Fibroblast of upper back skin (primary cell): ENCODE measurements around the gene ALK.

Source experiments
- DNase-seq: peaks from one replicate; pipeline ENCODE4 v3.0.0-alpha.2; 2013

The ALK gene

DNA sequence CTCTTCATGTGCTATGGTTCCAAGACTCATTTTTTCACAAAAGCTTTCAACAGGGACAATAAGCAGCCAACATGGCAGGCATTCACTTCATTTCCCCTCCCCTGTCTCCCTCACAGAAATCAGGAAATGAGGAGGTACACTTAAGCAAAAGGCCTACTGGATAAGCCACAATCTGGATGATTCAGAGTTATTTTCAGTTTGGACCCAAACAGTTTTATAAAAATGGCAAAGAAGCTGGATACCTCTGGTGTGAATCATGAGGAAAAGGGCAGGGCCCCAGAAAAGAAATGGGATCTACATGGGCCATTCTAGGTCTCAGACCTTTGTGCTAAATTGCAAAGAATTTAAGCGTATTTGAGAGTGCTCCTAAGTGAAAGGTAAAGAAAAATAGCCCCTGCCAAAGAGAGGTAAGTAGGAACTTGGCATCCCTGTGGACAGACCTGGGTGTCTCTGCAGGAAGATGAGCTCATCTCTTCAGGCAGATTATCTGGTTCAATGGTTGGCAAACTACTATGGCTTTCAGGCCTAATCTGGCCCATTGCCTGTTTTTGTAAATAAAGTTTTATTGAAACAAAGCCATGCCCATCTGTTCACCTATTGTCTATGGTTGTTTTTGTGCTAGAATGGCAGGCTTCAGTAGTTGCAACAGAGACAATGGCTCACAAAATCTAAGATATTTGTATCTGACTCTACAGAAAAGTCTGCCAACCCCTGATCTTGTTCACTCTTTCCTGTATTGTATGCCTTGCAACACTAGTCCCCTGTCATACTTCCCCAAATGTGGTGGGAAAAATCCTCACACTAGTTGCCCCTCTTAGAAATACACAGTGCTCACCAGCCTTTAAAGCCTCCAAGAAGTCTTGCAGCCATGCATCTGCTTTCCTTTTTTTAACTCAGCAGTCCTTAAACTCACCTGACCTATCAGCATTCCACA, 315.0 kb downstream of the ALK start:
- peak; percentile 96 for DNase-seq

DNA sequence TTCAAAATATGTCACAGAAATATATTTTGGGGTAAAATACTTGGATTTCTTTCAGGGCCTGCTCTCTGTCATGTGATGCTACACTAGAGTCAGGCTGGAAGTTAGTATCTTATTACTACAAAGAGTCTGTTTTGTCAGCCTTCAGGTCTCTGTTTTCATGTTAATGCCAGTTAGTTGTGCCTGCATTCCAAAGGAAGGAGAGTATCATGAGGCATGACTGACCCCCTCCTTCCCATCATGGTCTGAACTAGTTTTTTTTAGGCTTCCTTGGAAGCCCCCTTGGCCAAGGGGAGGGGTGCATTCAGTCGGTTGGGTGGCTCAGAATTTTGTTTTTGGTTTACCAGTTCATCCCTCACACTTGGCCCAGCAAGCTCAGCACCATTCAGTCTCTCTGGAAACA, 318.0 kb downstream of the ALK start:
- no peak for DNase-seq

GRCh38 chr2:29601872-29602271, 319.5 kb downstream of the ALK start:
- no peak for DNase-seq

DNA sequence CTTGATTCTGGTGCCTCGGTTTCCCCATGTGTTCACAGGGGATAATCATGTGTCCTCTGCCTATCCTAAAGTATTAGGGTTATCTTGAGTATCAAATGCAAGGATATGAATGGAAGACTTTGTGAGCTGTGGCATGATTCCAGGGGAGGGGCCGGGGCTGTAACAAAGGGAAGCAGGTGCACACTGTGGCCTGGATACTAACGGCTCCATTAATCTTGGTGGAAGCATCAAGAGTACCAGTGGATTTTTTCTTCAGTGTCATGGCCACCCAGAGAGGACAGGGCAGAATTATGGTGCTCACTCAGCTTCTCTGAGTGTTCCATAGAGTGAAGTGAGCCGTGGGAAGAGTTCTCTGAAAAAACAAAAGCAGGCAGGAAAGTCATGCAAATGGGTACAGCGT, 320.1 kb downstream of the ALK start:
- no peak for DNase-seq

- DNase-seq = no peak
These were observed 321.4 kb downstream of the ALK start for GRCh38 chr2:29599946-29600345.

DNA sequence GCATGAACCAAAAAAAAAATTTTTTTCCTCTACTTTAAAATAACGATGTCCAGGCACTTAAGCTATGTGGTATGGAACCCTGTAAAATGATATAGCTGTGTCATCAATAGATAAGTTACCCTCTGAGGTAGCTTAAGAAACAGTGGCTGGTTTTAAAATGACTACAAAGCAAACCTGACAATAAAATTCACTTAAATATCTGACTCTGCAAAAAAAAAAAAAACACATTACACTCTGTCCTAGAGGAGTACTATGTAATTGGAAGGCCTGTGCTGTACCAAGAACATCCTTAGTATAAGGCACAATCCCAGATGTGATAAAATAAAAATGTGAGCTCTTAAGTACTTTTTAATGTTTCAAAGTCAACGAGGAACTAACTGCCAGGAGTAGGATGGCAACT, 322.4 kb downstream of the ALK start:
- DNase-seq = no peak

DNA sequence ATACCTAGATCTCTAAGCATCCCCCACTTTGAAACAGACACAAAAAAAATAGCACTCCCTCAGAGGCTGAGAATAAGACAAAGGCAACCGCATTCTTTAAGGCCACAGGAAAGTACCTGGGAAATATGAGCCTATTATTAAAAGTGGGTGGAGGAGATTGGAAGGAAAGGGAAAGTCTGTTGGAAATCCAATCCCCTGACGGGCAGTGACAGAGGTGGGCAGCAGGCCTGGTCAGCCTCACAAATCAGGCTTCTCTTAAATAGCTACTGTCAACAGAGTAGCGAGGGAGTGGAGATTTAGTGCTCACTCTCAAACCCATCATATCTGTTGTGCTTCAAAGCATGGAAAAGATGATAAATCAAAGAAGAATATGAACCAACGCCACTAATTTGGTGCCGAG, 324.4 kb downstream of the ALK start:
- no peak for DNase-seq

DNA sequence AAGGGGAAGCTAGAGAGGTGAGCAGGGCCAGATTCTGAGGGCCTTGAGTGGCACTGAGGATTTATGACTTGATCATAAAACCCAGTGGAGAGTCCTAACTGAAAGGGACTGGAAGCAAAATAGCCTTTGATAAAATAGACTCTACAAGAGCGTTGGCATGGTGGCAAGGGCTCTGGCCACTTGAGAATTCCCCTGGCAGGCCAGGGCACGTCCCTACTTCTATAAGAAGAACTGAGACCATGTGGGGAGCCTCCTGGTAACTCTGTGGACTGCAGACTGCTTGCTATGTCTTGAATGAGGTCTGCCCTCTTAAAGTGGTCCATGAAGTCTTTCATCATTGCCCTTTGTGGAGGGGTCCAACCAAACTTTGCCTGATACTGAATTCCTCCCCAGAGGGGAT, 324.8 kb downstream of the ALK start:
- DNase-seq = no peak

DNA sequence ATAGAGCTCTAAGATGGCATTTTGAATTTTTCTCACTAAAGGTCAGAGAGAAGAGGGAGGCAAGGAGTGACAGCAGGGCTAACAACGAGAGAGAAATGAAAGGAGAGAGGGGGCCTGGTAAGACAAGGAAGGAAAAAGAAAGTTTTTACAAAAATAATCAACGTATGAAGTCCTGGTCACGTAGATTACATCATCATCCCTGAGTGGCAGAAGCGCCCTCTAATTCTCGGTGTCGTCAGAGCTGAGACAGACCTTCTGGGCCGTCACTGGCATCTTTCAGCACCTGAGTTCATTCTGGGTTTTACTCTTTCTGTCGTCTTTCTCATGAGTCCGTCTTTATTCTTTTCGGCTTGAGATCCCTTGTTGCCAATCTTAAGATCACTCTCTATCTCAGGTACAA, 329.8 kb downstream of the ALK start:
- DNase-seq = no peak

DNA sequence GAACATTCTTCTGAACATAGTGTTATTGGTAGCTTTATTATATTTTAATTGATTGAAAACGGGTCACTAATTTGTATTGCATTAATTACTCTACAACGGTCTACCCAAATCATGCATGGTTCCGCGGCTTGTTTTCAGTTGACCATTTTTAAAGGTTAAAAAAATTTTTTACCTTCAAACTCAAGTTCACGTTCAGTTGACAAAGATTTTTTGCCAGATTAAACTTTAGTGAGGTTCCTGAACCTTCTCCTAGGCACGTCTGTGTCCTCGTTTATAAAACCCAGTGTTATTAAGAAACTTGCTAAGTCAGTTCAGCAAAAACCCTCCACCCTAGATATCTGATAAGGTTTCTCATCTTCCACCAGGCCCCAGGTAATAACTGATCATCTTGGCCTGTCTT, 331.2 kb downstream of the ALK start:
- no peak for DNase-seq

DNA sequence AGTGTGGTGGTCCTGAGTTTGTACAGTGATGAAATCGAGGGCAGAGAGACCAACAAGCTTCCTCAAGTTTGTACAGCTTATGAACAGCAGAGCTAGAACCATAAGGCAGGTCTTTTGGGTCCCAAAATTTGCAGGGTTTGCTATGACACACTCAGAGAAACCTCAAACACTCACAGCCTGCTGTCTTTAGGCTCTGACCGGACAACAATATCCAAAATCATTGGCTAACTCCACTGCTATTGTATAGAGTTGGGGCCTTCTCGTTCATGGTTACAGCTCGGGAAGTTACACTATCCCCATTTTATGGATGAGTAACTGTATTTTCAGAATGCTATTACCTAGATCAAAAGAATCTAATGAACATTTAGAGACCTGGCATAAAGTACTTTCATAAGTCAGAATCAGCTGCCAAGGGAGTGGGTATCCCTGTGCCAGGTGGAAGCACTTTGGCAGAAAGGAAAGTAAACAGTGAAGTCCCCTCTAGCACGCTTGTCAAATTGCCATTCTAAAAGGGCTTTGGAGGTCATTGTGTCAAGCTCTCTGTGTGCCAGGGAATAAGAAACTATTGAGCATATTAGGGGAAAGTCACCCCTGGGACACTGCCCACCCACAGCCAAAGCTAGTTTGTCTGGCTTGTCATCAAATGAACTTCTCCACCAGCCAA, 331.8 kb downstream of the ALK start:
- no peak for DNase-seq

GRCh38 chr2:29587402-29588190, 333.8 kb downstream of the ALK start:
- DNase-seq = no peak

- no peak for DNase-seq
These were observed 334.5 kb downstream of the ALK start for GRCh38 chr2:29586919-29587318.

DNA sequence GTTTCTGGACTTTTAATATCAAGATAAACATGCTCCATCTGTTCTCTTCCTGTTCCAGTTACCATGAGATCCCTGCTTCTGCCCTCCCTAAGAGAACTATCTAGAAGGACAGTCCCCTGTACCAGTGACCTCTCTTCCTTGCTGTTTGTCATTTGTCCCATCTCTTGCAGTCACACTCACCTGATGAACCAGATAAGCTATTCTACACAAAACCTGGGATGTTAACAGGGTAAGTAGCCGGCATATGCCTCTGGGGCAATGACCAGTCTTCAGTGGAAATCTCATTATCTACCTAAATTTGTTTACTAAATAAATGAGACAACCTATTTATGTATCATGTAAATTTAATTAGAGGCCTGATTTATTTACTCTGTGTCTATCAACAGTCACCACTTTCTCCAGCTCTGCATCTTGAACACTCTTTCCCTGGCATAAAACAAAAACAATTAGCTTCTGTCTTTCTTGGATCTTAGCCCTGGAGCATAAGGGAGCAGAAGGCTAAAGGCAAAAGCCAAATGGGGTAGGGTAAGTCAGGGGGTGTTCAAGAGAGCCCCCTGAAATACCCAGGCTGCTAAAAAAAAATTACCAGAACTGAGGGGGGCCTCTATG, 337.7 kb downstream of the ALK start:
- no peak for DNase-seq

DNA sequence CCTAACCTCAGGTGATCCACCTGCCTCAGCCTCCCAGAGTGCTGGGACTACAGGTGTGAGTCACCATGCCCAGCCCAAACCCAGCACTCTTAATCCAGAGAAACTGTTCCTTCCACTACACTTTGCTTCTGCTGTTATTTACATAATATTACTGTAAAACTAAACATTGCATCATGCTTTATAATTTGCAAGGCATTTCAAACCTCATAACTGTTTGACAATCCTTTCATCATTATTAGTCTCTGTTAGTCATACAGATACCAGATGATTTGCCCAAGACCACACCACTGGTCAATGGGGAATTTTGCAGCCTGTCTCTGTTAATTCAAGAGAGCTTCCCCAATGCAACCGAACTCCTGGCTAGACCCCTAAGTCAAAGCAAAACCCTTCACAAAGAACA, 338.3 kb downstream of the ALK start:
- peak; percentile 44 for DNase-seq

DNA sequence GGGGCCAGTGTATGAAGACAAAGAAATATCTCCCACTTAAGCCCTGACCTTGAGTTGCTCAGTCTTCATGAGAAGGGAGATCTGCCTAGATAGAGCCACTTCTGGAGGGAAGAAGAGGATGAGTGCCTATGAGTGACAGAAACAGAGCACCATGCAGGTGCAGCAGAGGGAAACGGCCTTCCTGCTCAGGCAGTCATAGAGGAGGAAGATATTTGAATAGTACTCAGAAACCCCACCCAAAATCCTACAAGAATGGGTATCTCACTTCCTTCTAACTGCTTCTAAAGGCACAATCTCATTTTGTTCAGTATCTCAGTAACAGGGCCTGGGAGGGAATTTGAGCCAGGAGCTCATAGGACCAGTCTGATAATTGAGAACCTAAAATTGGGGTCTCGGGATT, 339.3 kb downstream of the ALK start:
- no peak for DNase-seq

GRCh38 chr2:29580223-29580622, 341.2 kb downstream of the ALK start:
- DNase-seq = peak; percentile 84

GRCh38 chr2:29579495-29580169, 341.8 kb downstream of the ALK start:
- peak; percentile 57 for DNase-seq

GRCh38 chr2:29578084-29578598, 343.2 kb downstream of the ALK start:
- DNase-seq = no peak

DNA sequence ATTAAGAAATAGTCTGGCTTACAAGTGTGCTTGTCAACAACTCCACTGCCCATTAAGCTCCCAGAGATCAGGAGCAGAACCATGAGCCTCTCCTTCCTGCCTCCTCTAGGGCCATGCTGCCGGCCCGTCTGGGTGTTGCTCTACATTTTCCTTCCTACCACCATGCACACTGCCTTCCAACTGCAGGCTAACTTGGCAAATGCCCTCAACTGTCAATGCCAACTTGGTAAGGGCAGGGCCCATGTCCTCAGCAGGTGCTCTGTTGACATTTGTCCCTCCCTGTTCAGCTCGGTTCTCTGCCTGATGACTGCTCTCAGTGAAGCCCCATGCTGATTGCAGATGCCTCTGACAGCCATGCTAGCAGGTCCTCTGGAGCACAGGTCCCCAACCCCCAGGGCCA, 345.2 kb downstream of the ALK start:
- no peak for DNase-seq

GRCh38 chr2:29575370-29575890, 346.0 kb downstream of the ALK start:
- no peak for DNase-seq

- DNase-seq = no peak
These were observed 347.8 kb downstream of the ALK start for GRCh38 chr2:29573612-29574011.
